BE2C (cell line): ENCODE data around the gene PTPRM.

Experiments
- DNase-seq: peaks from one replicate; pipeline ENCODE4 v3.0.0-alpha.2; 2020
- H3K27me3 ChIP-seq: fragments of 250-450 bp; sonication (Bioruptor Pico); 2 replicates; pipeline ENCODE4 v1.5.1; 2020; ENCODE audit warnings: mild to moderate bottlenecking
- H3K36me3 ChIP-seq: fragments of 250-450 bp; sonication (Bioruptor Pico); 2 replicates; pipeline ENCODE4 v1.5.1; 2020; ENCODE audit warnings: mild to moderate bottlenecking
- H3K4me1 ChIP-seq: fragments of 250-450 bp; sonication (Bioruptor Pico); 2 replicates; pipeline ENCODE4 v1.5.1; 2020
- H3K4me3 ChIP-seq: 2 replicates; pipeline ENCODE4 v1.5.1; 2011; ENCODE audit warnings: low read depth, low read length
- H3K9me3 ChIP-seq: fragments of 250-450 bp; sonication (Bioruptor Pico); 2 replicates; pipeline ENCODE4 v1.5.1; 2020
- CTCF ChIP-seq: IDR thresholded peaks from 2 replicates; pipeline ENCODE4 v1.5.1; 2012; ENCODE audit warnings: mild to moderate bottlenecking, low read depth, low read length

PTPRM gene

DNA sequence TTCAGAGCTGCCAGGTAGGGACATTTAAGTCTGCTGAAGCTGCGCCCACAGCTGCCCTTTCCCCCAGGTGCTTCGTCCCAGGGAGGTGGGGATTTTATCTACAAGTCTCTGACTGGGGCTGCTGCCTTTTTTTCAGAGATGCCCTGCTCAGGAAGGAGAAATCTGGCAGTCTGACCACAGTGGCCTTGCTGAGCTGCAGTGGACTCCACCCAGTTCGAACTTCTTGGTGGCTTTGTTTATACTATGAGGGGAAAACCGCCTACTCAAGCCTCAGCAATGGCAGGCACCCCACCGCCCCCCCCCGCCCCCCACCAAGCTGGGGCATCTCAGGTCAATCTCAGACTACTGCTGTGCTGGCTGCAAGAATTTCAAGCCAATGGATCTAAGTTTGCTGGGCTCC is 584.1 kb downstream of the PTPRM start:
- Histone ChIP-seq H3K36me3 (no peaks in the 10 kb centered on the region), H3K4me1 (no peaks in the 10 kb centered on the region), H3K9me3 (no peaks in the 10 kb centered on the region), H3K27me3 (no peaks in the 10 kb centered on the region), H3K4me3 (no peak overlapping the region)
- no peak for DNase-seq
- TF ChIP-seq CTCF: no peak

- no peak for TF ChIP-seq CTCF
- DNase-seq: no peak
- H3K4me1 ChIP-seq: no peaks in the 10 kb centered on the region
Measured at GRCh38 chr18:8153887-8154583, 586.9 kb downstream of the PTPRM start.

GRCh38 chr18:8162802-8163201 is 595.7 kb downstream of the PTPRM start:
- TF ChIP-seq CTCF: no peak
- DNase-seq: peak; percentile 29
- no peaks in the 10 kb centered on the region for H3K4me1 ChIP-seq
- no peaks in the 10 kb centered on the region for H3K27me3 ChIP-seq
- H3K9me3 ChIP-seq: no peaks in the 10 kb centered on the region
- H3K4me3 ChIP-seq: no peak overlapping the region
- H3K36me3 ChIP-seq: no peaks in the 10 kb centered on the region

More at GRCh38 chr18:8153887-8154583, 586.9 kb downstream of the PTPRM start:
- Histone ChIP-seq H3K9me3 (no peaks in the 10 kb centered on the region), H3K27me3 (no peaks in the 10 kb centered on the region), H3K36me3 (no peaks in the 10 kb centered on the region), H3K4me3 (no peak overlapping the region)

- DNase-seq: no peak
- Histone ChIP-seq H3K4me1 (no peaks in the 10 kb centered on the region), H3K4me3 (no peak overlapping the region), H3K27me3 (no peaks in the 10 kb centered on the region), H3K36me3 (no peaks in the 10 kb centered on the region), H3K9me3 (no peaks in the 10 kb centered on the region)
- no peak for TF ChIP-seq CTCF
Measured at GRCh38 chr18:8163286-8163959, 596.3 kb downstream of the PTPRM start.

GRCh38 chr18:8165095-8165494 is 598.0 kb downstream of the PTPRM start:
- H3K4me1 ChIP-seq: no peaks in the 10 kb centered on the region
- H3K4me3 ChIP-seq: no peak overlapping the region
- TF ChIP-seq CTCF: no peak
- no peaks in the 10 kb centered on the region for H3K9me3 ChIP-seq
- H3K27me3 ChIP-seq: no peaks in the 10 kb centered on the region
- no peak for DNase-seq
- no peaks in the 10 kb centered on the region for H3K36me3 ChIP-seq

GRCh38 chr18:8167026-8167425 is 599.9 kb downstream of the PTPRM start:
- H3K9me3 ChIP-seq: no peaks in the 10 kb centered on the region
- H3K36me3 ChIP-seq: no peaks in the 10 kb centered on the region
- no peak for TF ChIP-seq CTCF
- DNase-seq: no peak
- H3K27me3 ChIP-seq: no peaks in the 10 kb centered on the region
- H3K4me1 ChIP-seq: no peaks in the 10 kb centered on the region
- H3K4me3 ChIP-seq: no peak overlapping the region
